Activated gamma-delta T cell treated with Interleukin-2 at 50 U/mL for 16 hours (primary cell): ENCODE data around the gene NCR1.
"Not testable (repeated sequence)": the region's sequence is repeated elsewhere in the genome, so short reads cannot be mapped to it uniquely, and the experiment has no call there.

Experiments
- DNase-seq: peaks from one replicate; pipeline ENCODE4 v3.0.0-alpha.2; 2020

Gene NCR1

GRCh38 chr19:54905803-54906511 is at the start of gene NCR1:
Gene NCR1, plus strand, starts transcription at chr19:54906148. Its CDS starts 40 bp downstream, at chr19:54906188.
- peak; percentile 24 for DNase-seq

GRCh38 chr19:54858476-54858875 is 47.5 kb upstream of the NCR1 start:
- not testable (repeated sequence) for DNase-seq

- not testable (repeated sequence) for DNase-seq
Observed at GRCh38 chr19:54859421-54859820, 46.5 kb upstream of the NCR1 start.

- DNase-seq: not testable (repeated sequence)
Observed at GRCh38 chr19:54863459-54863858, 42.5 kb upstream of the NCR1 start.

- no peak for DNase-seq
Observed at GRCh38 chr19:54871696-54872095, 34.3 kb upstream of the NCR1 start.

GRCh38 chr19:54873990-54874389 is 32.0 kb upstream of the NCR1 start, which contains the start of gene FCAR:
Gene FCAR, plus strand, starts transcription at chr19:54874235. Its CDS starts 55 bp downstream, at chr19:54874290.
- no peak for DNase-seq

- no peak for DNase-seq
Observed at GRCh38 chr19:54875506-54875905, 30.4 kb upstream of the NCR1 start.

GRCh38 chr19:54877471-54877870 is 28.5 kb upstream of the NCR1 start:
- DNase-seq: no peak

GRCh38 chr19:54881884-54882283 is 24.1 kb upstream of the NCR1 start:
- DNase-seq: no peak

- DNase-seq: no peak
Observed at GRCh38 chr19:54882758-54883157, 23.2 kb upstream of the NCR1 start.

- DNase-seq: no peak
Observed at GRCh38 chr19:54883228-54883627, 22.7 kb upstream of the NCR1 start.

- no peak for DNase-seq
Observed at GRCh38 chr19:54888239-54888638, 17.7 kb upstream of the NCR1 start.

GRCh38 chr19:54889566-54889965 is 16.4 kb upstream of the NCR1 start:
- DNase-seq: no peak

GRCh38 chr19:54893406-54893805 is 12.5 kb upstream of the NCR1 start:
- no peak for DNase-seq

GRCh38 chr19:54894106-54894505 is 11.8 kb upstream of the NCR1 start:
- not testable (repeated sequence) for DNase-seq

- DNase-seq: no peak
Observed at GRCh38 chr19:54896036-54896435, 9.9 kb upstream of the NCR1 start.

GRCh38 chr19:54898685-54899084 is 7.3 kb upstream of the NCR1 start:
- not testable (repeated sequence) for DNase-seq

- not testable (repeated sequence) for DNase-seq
Observed at GRCh38 chr19:54899646-54900045, 6.3 kb upstream of the NCR1 start.

GRCh38 chr19:54901153-54901552 is 4.8 kb upstream of the NCR1 start:
- DNase-seq: not testable (repeated sequence)

- no peak for DNase-seq
Observed at GRCh38 chr19:54902061-54902460, 3.9 kb upstream of the NCR1 start.

- DNase-seq: no peak
Observed at GRCh38 chr19:54903303-54903702, 2.6 kb upstream of the NCR1 start.

- DNase-seq: not testable (repeated sequence)
Observed at GRCh38 chr19:54904261-54904660, 1.7 kb upstream of the NCR1 start.

GRCh38 chr19:54905421-54905802 is 536 bp upstream of the NCR1 start:
- DNase-seq: no peak

GRCh38 chr19:54906819-54907218 is 871 bp downstream of the NCR1 start:
- DNase-seq: no peak

GRCh38 chr19:54907899-54908298 is 2.0 kb downstream of the NCR1 start:
- not testable (repeated sequence) for DNase-seq
